NCI-H1436 (cell line): ENCODE data around the gene ANKRD11.
"Not testable (repeated sequence)": the region's sequence is repeated elsewhere in the genome, so short reads cannot be mapped to it uniquely, and the experiment has no call there.

Experiments used
- DNase-seq: peaks from one replicate; lab custom pipeline; 2025; lab: John Stamatoyannopoulos, UW

Gene ANKRD11

GRCh38 chr16:89402962-89403361 lies 87.4 kb downstream of the ANKRD11 start:
- no peak for DNase-seq

GRCh38 chr16:89401641-89402445 lies 88.5 kb downstream of the ANKRD11 start:
- no peak for DNase-seq

- DNase-seq = no peak
Measured at GRCh38 chr16:89401205-89401604, 89.2 kb downstream of the ANKRD11 start.

GRCh38 chr16:89400740-89401139 lies 89.6 kb downstream of the ANKRD11 start:
- no peak for DNase-seq

- no peak for DNase-seq
Measured at GRCh38 chr16:89398924-89399323, 91.4 kb downstream of the ANKRD11 start.

- no peak for DNase-seq
Measured at GRCh38 chr16:89397331-89397861, 93.0 kb downstream of the ANKRD11 start.

- DNase-seq = no peak
Measured at GRCh38 chr16:89396156-89396555, 94.2 kb downstream of the ANKRD11 start.

GRCh38 chr16:89395150-89396142 lies 94.9 kb downstream of the ANKRD11 start:
- no peak for DNase-seq

GRCh38 chr16:89393738-89394406 lies 96.5 kb downstream of the ANKRD11 start:
- DNase-seq = no peak

- no peak for DNase-seq
Measured at GRCh38 chr16:89392881-89393737, 97.3 kb downstream of the ANKRD11 start.

GRCh38 chr16:89390224-89390583 lies 100.2 kb downstream of the ANKRD11 start:
- DNase-seq = not testable (repeated sequence)

- not testable (repeated sequence) for DNase-seq
Measured at GRCh38 chr16:89389504-89390223, 100.7 kb downstream of the ANKRD11 start.

- no peak for DNase-seq
Measured at GRCh38 chr16:89388536-89388935, 101.8 kb downstream of the ANKRD11 start.

GRCh38 chr16:89386306-89387185 lies 103.8 kb downstream of the ANKRD11 start:
- no peak for DNase-seq

GRCh38 chr16:89385712-89386111 lies 104.6 kb downstream of the ANKRD11 start:
- DNase-seq = no peak

- DNase-seq = no peak
Measured at GRCh38 chr16:89384282-89384681, 106.1 kb downstream of the ANKRD11 start.

- no peak for DNase-seq
Measured at GRCh38 chr16:89383095-89384003, 107.0 kb downstream of the ANKRD11 start.

- not testable (repeated sequence) for DNase-seq
Measured at GRCh38 chr16:89382555-89382954, 107.8 kb downstream of the ANKRD11 start.
